ENCODE results near the gene PIP4K2A. TPM values are rescaled to one million over a fixed set of nuclear protein-coding genes. Genes with fewer than 3 reads are reported as not detected.

Gene PIP4K2A
- total RNA-seq, 1 donor from 2014 or later: 44.1 TPM

- H3K4me1 Mint-ChIP-seq (ENCODE audit: low read depth): peaks cover 19% of the 10 kb centered on the region
- TF ChIP-seq CTCF (IDR thresholded peaks at IDR 0.05): no peak
Measured at GRCh38 chr10:22609719-22610465, 104.5 kb downstream of the PIP4K2A start.

GRCh38 chr10:22609251-22609650, 105.1 kb downstream of the PIP4K2A start:
- no peaks in the 10 kb centered on the region for H3K27me3 Mint-ChIP-seq (ENCODE audit: low read depth)
- no peak for DNase-seq (ENCODE audit: low spot score)
- TF ChIP-seq CTCF (IDR thresholded peaks at IDR 0.05): no peak
- H3K27ac Mint-ChIP-seq (ENCODE audit: unreplicated experiment): no peak overlapping the region
- H3K4me3 Mint-ChIP-seq (ENCODE audit: unreplicated experiment): no peak overlapping the region
- H3K36me3 Mint-ChIP-seq (ENCODE audit: low read depth): peaks cover 13% of the 10 kb centered on the region
- peaks cover 25% of the 10 kb centered on the region for H3K4me1 Mint-ChIP-seq (ENCODE audit: low read depth)
- H3K9me3 Mint-ChIP-seq (ENCODE audit: low read depth): no peaks in the 10 kb centered on the region

More at GRCh38 chr10:22609719-22610465, 104.5 kb downstream of the PIP4K2A start:
- H3K27ac Mint-ChIP-seq (ENCODE audit: unreplicated experiment): no peak overlapping the region
- no peaks in the 10 kb centered on the region for H3K27me3 Mint-ChIP-seq (ENCODE audit: low read depth)
- peaks cover 13% of the 10 kb centered on the region for H3K36me3 Mint-ChIP-seq (ENCODE audit: low read depth)
- H3K4me3 Mint-ChIP-seq (ENCODE audit: unreplicated experiment): no peak overlapping the region
- no peaks in the 10 kb centered on the region for H3K9me3 Mint-ChIP-seq (ENCODE audit: low read depth)
- no peak for DNase-seq (ENCODE audit: low spot score)

- peaks cover 25% of the 10 kb centered on the region for H3K4me1 Mint-ChIP-seq (ENCODE audit: low read depth)
- H3K9me3 Mint-ChIP-seq (ENCODE audit: low read depth): no peaks in the 10 kb centered on the region
- no peak for DNase-seq (ENCODE audit: low spot score)
- no peaks in the 10 kb centered on the region for H3K27me3 Mint-ChIP-seq (ENCODE audit: low read depth)
- H3K4me3 Mint-ChIP-seq (ENCODE audit: unreplicated experiment): no peak overlapping the region
- TF ChIP-seq CTCF (IDR thresholded peaks at IDR 0.05): no peak
- peaks cover 13% of the 10 kb centered on the region for H3K36me3 Mint-ChIP-seq (ENCODE audit: low read depth)
- no peak overlapping the region for H3K27ac Mint-ChIP-seq (ENCODE audit: unreplicated experiment)
Measured at GRCh38 chr10:22607261-22607660, 107.1 kb downstream of the PIP4K2A start.

GRCh38 chr10:22606164-22606614, 108.2 kb downstream of the PIP4K2A start:
- H3K9me3 Mint-ChIP-seq (ENCODE audit: low read depth): no peaks in the 10 kb centered on the region
- DNase-seq (ENCODE audit: low spot score): no peak
- H3K27ac Mint-ChIP-seq (ENCODE audit: unreplicated experiment): peak overlapping the region; percentile 36
- no peaks in the 10 kb centered on the region for H3K27me3 Mint-ChIP-seq (ENCODE audit: low read depth)
- TF ChIP-seq CTCF (IDR thresholded peaks at IDR 0.05): no peak
- H3K4me3 Mint-ChIP-seq (ENCODE audit: unreplicated experiment): no peak overlapping the region
- H3K36me3 Mint-ChIP-seq (ENCODE audit: low read depth): peaks cover 15% of the 10 kb centered on the region
- peaks cover 25% of the 10 kb centered on the region for H3K4me1 Mint-ChIP-seq (ENCODE audit: low read depth)

- Mint-ChIP-seq H3K4me3 (ENCODE audit: unreplicated experiment) (no peak overlapping the region), H3K36me3 (ENCODE audit: low read depth) (peaks cover 13% of the 10 kb centered on the region), H3K27me3 (ENCODE audit: low read depth) (no peaks in the 10 kb centered on the region), H3K9me3 (ENCODE audit: low read depth) (no peaks in the 10 kb centered on the region), H3K27ac (ENCODE audit: unreplicated experiment) (peak overlapping the region; percentile 67), H3K4me1 (ENCODE audit: low read depth) (peaks cover 25% of the 10 kb centered on the region)
- DNase-seq (ENCODE audit: low spot score): no peak
- no peak for TF ChIP-seq CTCF (IDR thresholded peaks at IDR 0.05)
Measured at GRCh38 chr10:22605168-22605567, 109.2 kb downstream of the PIP4K2A start.

All from chondrocyte (in vitro differentiated cells).